ENCODE results near the gene RALB.

- TF ChIP-seq ZFX (IDR thresholded peaks at IDR 0.05; ENCODE audit: borderline replicate concordance) (no peak), CTCF (IDR thresholded peaks at IDR 0.05) (no peak)
Observed at GRCh38 chr2:120323214-120323613, 70.6 kb downstream of the RALB start.
